Testis (tissue), 3 donors: Measurements from ENCODE around the gene PHF23. TPM values are rescaled to one million over a fixed set of nuclear protein-coding genes. Genes with fewer than 3 reads are reported as not detected.

Experiments used
- DNase-seq: peaks from one replicate; pipeline ENCODE4 v3.0.0-alpha.2; 2019
- H3K27ac ChIP-seq, 2 donors: fragments of 200-600 bp; sonication (generic); one replicate each; pipeline ENCODE4 v1.5.1; 2019
- H3K27me3 ChIP-seq: fragments of 200-600 bp; sonication (generic); one replicate; pipeline ENCODE4 v1.5.1; 2019
- H3K36me3 ChIP-seq: fragments of 200-600 bp; sonication (generic); one replicate; pipeline ENCODE4 v1.5.1; 2017; ENCODE audit warnings: low read depth; ENCODE audit errors: missing control alignments
- H3K4me1 ChIP-seq: fragments of 200-600 bp; sonication (generic); one replicate; pipeline ENCODE4 v1.5.1; 2019
- H3K4me3 ChIP-seq, 2 donors: fragments of 200-600 bp; sonication (generic); one replicate each; pipeline ENCODE4 v1.5.1; 2017 to 2019
- H3K9me3 ChIP-seq: fragments of 200-600 bp; sonication (generic); one replicate; pipeline ENCODE4 v1.5.1; 2017
- CTCF ChIP-seq, 3 experiments: fragments of 450-650 bp in 2 of 3; fragments of 200-600 bp in 1 of 3; sonication (generic) in 1 of 3; IDR thresholded peaks; one replicate each; pipeline ENCODE4 v1.5.1; 2016 to 2019; ENCODE audit warnings: antibody characterized with exemption in 3 of 3, mild to moderate bottlenecking in 2 of 3, moderate library complexity in 1 of 3
- POLR2A ChIP-seq: fragments of 450-650 bp; IDR thresholded peaks from one replicate; pipeline ENCODE4 v1.6.1; 2017; ENCODE audit warnings: antibody characterized with exemption, mild to moderate bottlenecking, moderate library complexity
- WGBS, 2 donors: methylation state at CpG; one replicate each; pipeline ENCODE4 v1.1.5; 2018; 5-methylcytosine and 5-hydroxymethylcytosine counted together
- intact Hi-C: fragments of 100-400 bp; cut with DNase I; formaldehyde crosslinking; loops from one replicate; pipeline ENCODE4 v1.15.1; 2023; ENCODE audit warnings: low total_unique reads
- microRNA counts, 2 donors: library from miRNA; unstranded; fragments of <30 nt; microRNA quantifications; one replicate each; lab custom pipeline; 2016
- microRNA-seq, 2 donors: library from miRNA; unstranded; fragments of <30 nt; microRNA quantifications; one replicate each; pipeline ENCODE4, GENCODE V29; 2016; ENCODE audit warnings: borderline number of aligned reads in 2 of 2, borderline replicate concordance in 1 of 2
- polyA plus RNA-seq: library from polyadenylated mRNA; stranded (reverse); fragments of 350-450 nt; fragmentation: Illumina TruSeq; extraction: RNeasy Lipid Tissue Mini Kit (QIAGEN cat#74804); gene quantifications from one replicate; pipeline ENCODE4 v1.2.3, GENCODE V29; 2014; ENCODE audit warnings: low read depth, low replicate concordance; ENCODE audit not compliant: insufficient read depth
- small RNA-seq, 2 donors: library from RNA; depleted of rRNA; stranded (forward); fragments of <200 nt; gene quantifications; one replicate each; pipeline ENCODE3, GENCODE V24; 2016
- total RNA-seq, 2 donors: library from RNA; depleted of rRNA; stranded (reverse); fragments of >200 nt; gene quantifications; one replicate each; pipeline ENCODE4 v1.2.3, GENCODE V29; 2016

The PHF23 gene
- total and polyA plus RNA-seq, 3 donors from 2014 or later, result 53.4 to 61.6 (median 54.9) TPM

GRCh38 chr17:7191571-7192270 is 47.5 kb downstream of the PHF23 start:
- H3K9me3 ChIP-seq, result no peaks in the 10 kb centered on the region
- H3K27ac ChIP-seq, result no peak overlapping the region
- intact Hi-C loops, result no loop called here
- H3K4me3 ChIP-seq, result no peak overlapping the region
- 59 to 74% methylated on average over 21 to 26 of the region's 26 CpGs for whole genome bisulfite sequencing, 2 donors
- TF ChIP-seq CTCF (IDR thresholded peaks at IDR 0.05), result no peak
- TF ChIP-seq POLR2A, result no peak
- no peaks in the 10 kb centered on the region for H3K4me1 ChIP-seq
- no peaks in the 10 kb centered on the region for H3K27me3 ChIP-seq
- DNase-seq, result peak; percentile 79
- no peaks in the 10 kb centered on the region for H3K36me3 ChIP-seq

- DNase-seq, result no peak
These were observed 48.2 kb downstream of the PHF23 start for GRCh38 chr17:7191069-7191468.

DNA sequence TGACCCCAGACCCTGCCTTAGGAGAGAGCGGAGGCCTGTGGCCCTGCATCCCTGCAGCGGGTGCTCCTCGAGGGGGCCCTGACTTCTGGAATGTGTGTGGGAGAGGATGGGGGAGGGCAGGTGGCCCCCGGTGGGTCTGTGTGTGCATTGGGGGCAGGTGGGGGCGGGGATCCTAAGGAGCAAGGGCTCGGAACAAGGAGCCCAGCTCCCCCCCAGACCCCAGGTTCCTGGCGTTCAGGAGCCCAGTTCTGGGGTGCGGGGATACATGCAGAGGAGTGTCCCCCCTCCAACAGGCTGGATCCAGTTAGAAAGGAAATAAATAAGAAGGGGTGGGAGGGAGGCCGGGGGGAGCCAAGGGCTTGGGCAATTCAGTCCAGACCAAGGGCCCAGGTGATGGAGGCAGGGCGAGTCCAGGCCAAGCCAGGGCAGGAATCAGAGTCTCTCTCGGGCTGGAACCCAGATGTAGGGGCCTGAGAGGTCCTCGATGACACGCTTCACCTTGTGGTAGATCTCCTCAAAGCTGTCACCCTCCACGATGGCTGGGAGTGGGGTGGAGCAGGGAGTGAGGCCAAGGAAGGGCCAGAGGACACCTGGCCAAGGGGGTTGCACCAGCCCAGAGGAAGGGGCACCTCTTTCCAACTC is 48.9 kb downstream of the PHF23 start:
- TF ChIP-seq POLR2A (no peak), CTCF (IDR thresholded peaks at IDR 0.05) (no peak)
- H3K4me1 ChIP-seq, result no peaks in the 10 kb centered on the region
- DNase-seq, result no peak
- no peak overlapping the region for H3K4me3 ChIP-seq
- no peaks in the 10 kb centered on the region for H3K36me3 ChIP-seq
- intact Hi-C loops, result no loop called here
- H3K27ac ChIP-seq, result no peak overlapping the region
- no peaks in the 10 kb centered on the region for H3K27me3 ChIP-seq
- 81 to 85% methylated on average over 14 of the region's 14 CpGs for WGBS, 2 donors
- H3K9me3 ChIP-seq, result no peaks in the 10 kb centered on the region

More at GRCh38 chr17:7191069-7191468, 48.2 kb downstream of the PHF23 start:
- 82 to 89% methylated on average over 7 to 12 of the region's 12 CpGs for WGBS, 2 donors
- H3K27ac ChIP-seq, result no peak overlapping the region
- no peaks in the 10 kb centered on the region for H3K9me3 ChIP-seq
- H3K4me1 ChIP-seq, result no peaks in the 10 kb centered on the region
- TF ChIP-seq POLR2A (no peak), CTCF (IDR thresholded peaks at IDR 0.05) (no peak)
- intact Hi-C loops, result no loop called here
- no peaks in the 10 kb centered on the region for H3K36me3 ChIP-seq
- H3K27me3 ChIP-seq, result no peaks in the 10 kb centered on the region
- no peak overlapping the region for H3K4me3 ChIP-seq

DNA sequence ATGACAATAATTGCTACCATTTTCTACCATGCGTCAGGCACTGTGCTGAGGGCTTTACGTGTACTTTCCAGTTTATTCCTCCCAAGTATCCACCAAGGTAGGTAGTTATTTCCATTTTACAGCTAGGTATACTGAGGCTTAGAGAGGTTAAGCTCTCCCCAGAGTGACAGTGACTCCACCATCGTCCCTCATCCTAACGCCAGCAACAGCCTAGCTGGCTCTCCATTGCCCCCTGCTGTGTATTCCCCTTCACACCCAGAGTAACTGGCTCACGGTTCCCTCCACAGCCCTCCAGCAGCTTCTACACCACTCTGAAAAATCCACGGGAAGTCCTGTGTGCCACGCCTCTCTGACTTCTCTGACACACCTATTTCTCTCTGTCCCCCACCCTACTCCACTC is 53.0 kb downstream of the PHF23 start:
- Histone ChIP-seq H3K27ac (no peak overlapping the region), H3K36me3 (no peaks in the 10 kb centered on the region), H3K4me3 (no peak overlapping the region), H3K27me3 (no peaks in the 10 kb centered on the region), H3K4me1 (no peaks in the 10 kb centered on the region), H3K9me3 (no peaks in the 10 kb centered on the region)
- 67 to 80% methylated on average over 7 of the region's 7 CpGs for WGBS, 2 donors
- intact Hi-C loops, result no loop called here
- TF ChIP-seq CTCF (IDR thresholded peaks at IDR 0.05) (no peak), POLR2A (no peak)
- DNase-seq, result no peak

MicroRNAs encoded within 50 kb of the gene (microRNA counts, 767-probe panel; counts per million panel counts)
- microRNA hsa-miR-324-3p (lab: Ali Mortazavi, UCI) (0 to 152 counts per million in 2 donors), microRNA hsa-miR-324-5p (lab: Ali Mortazavi, UCI) (1,987 to 2,817 counts per million in 2 donors)

Small RNA genes lying within 50 kb of the gene (microRNA-seq; reads per million reads assigned to microRNA genes)
- 944 to 1,276 reads per million in 2 donors for gene MIR324

Small RNA genes lying within 50 kb of the gene (small RNA-seq; reads per million reads assigned to genes)
- 0 reads per million in 2 donors for gene AC120057.4
- 1.1 to 1.6 reads per million in 2 donors for gene MIR324
- 0 reads per million in 2 donors for gene RF00019

Other genes starting within 250 kb of the PHF23 start
Only the 30 nearest of the 36 such genes appear.
- 1 to 10 TPM; 1.9 to 2.2 TPM for gene SLC16A13, start 203.4 kb downstream of the PHF23 start, total RNA-seq
- 2.0 TPM for gene SLC16A13, start 203.4 kb downstream of the PHF23 start, polyA plus RNA-seq
- 1 to 10 TPM in 1 of 2 donors, under 1 TPM in 1; 0.55 to 2.0 TPM for gene SLC16A11, start 195.4 kb downstream of the PHF23 start, total RNA-seq
- gene SLC16A11, start 195.4 kb downstream of the PHF23 start, polyA plus RNA-seq, result 3.0 TPM
- 1 to 10 TPM; 3.5 to 3.8 TPM for gene CLEC10A, start 159.2 kb downstream of the PHF23 start, total RNA-seq
- gene CLEC10A, start 159.2 kb downstream of the PHF23 start, polyA plus RNA-seq, result 11.7 TPM
- gene ASGR2, start 124.6 kb downstream of the PHF23 start, total RNA-seq, result 1 to 10 TPM in 1 of 2 donors, under 1 TPM in 1; 0.47 to 1.1 TPM
- gene ASGR2, start 124.6 kb downstream of the PHF23 start, polyA plus RNA-seq, result 2.6 TPM
- 10 to 100 TPM; 11.5 to 19.1 TPM for gene ASGR1, start 60.1 kb downstream of the PHF23 start, total RNA-seq
- gene ASGR1, start 60.1 kb downstream of the PHF23 start, polyA plus RNA-seq, result 21.3 TPM
- gene DLG4, start 19.6 kb downstream of the PHF23 start, total RNA-seq, result 10 to 100 TPM; 26.3 to 49.8 TPM
- 45.9 TPM for gene DLG4, start 19.6 kb downstream of the PHF23 start, polyA plus RNA-seq
- 100 to 1,000 TPM; 298 to 458 TPM for gene ACADVL, start 19.5 kb downstream of the PHF23 start, total RNA-seq
- gene ACADVL, start 19.5 kb downstream of the PHF23 start, polyA plus RNA-seq, result 334 TPM
- gene DVL2, start 4.9 kb downstream of the PHF23 start, total RNA-seq, result 100 to 1,000 TPM in 1 of 2 donors, 10 to 100 TPM in 1; 81.3 to 102 TPM
- gene DVL2, start 4.9 kb downstream of the PHF23 start, polyA plus RNA-seq, result 43.6 TPM
- 100 to 1,000 TPM; 521 to 683 TPM for gene GABARAP, start 3.0 kb upstream of the PHF23 start, total RNA-seq
- 1,171 TPM for gene GABARAP, start 3.0 kb upstream of the PHF23 start, polyA plus RNA-seq
- gene CTDNEP1, start 12.3 kb upstream of the PHF23 start, total RNA-seq, result 10 to 100 TPM; 86.4 to 94.0 TPM
- 138 TPM for gene CTDNEP1, start 12.3 kb upstream of the PHF23 start, polyA plus RNA-seq
- 100 to 1,000 TPM; 107 to 123 TPM for gene ELP5, start 12.8 kb upstream of the PHF23 start, total RNA-seq
- 295 TPM for gene ELP5, start 12.8 kb upstream of the PHF23 start, polyA plus RNA-seq
- 1 to 10 TPM; 4.5 to 6.9 TPM for gene CLDN7, start 23.0 kb upstream of the PHF23 start, total RNA-seq
- gene CLDN7, start 23.0 kb upstream of the PHF23 start, polyA plus RNA-seq, result 8.8 TPM
- gene SLC2A4, start 42.3 kb upstream of the PHF23 start, total RNA-seq, result 1 to 10 TPM; 4.2 to 6.6 TPM
- gene SLC2A4, start 42.3 kb upstream of the PHF23 start, polyA plus RNA-seq, result 4.7 TPM
- gene YBX2, start 55.2 kb upstream of the PHF23 start, total RNA-seq, result 100 to 1,000 TPM; 276 to 549 TPM
- 1,120 TPM for gene YBX2, start 55.2 kb upstream of the PHF23 start, polyA plus RNA-seq
- gene EIF5A, start 68.2 kb upstream of the PHF23 start, total RNA-seq, result 100 to 1,000 TPM; 193 to 229 TPM
- 388 TPM for gene EIF5A, start 68.2 kb upstream of the PHF23 start, polyA plus RNA-seq
- gene GPS2, start 75.9 kb upstream of the PHF23 start, total RNA-seq, result 100 to 1,000 TPM; 204 to 239 TPM
- gene GPS2, start 75.9 kb upstream of the PHF23 start, polyA plus RNA-seq, result 219 TPM
- gene NEURL4, start 89.9 kb upstream of the PHF23 start, total RNA-seq, result 10 to 100 TPM; 34.5 to 50.6 TPM
- 38.3 TPM for gene NEURL4, start 89.9 kb upstream of the PHF23 start, polyA plus RNA-seq
- gene ACAP1, start 97.1 kb upstream of the PHF23 start, total RNA-seq, result 100 to 1,000 TPM in 1 of 2 donors, 10 to 100 TPM in 1; 12.6 to 140 TPM
- 95.2 TPM for gene ACAP1, start 97.1 kb upstream of the PHF23 start, polyA plus RNA-seq
- gene KCTD11, start 112.7 kb upstream of the PHF23 start, total RNA-seq, result 1 to 10 TPM; 4.8 to 5.0 TPM
- 6.8 TPM for gene KCTD11, start 112.7 kb upstream of the PHF23 start, polyA plus RNA-seq
- gene TMEM95, start 115.7 kb upstream of the PHF23 start, total RNA-seq, result 1 to 10 TPM; 2.8 to 6.6 TPM
- gene TMEM95, start 115.7 kb upstream of the PHF23 start, polyA plus RNA-seq, result 9.9 TPM
- gene TNK1, start 141.6 kb upstream of the PHF23 start, total RNA-seq, result 1 to 10 TPM; 3.7 to 6.8 TPM
- 4.0 TPM for gene TNK1, start 141.6 kb upstream of the PHF23 start, polyA plus RNA-seq
- gene PLSCR3, start 155.1 kb upstream of the PHF23 start, total RNA-seq, result 10 to 100 TPM; 13.6 to 19.4 TPM
- 14.2 TPM for gene PLSCR3, start 155.1 kb upstream of the PHF23 start, polyA plus RNA-seq
- 10 to 100 TPM; 18.7 to 33.3 TPM for gene TMEM256, start 164.6 kb upstream of the PHF23 start, total RNA-seq
- 27.3 TPM for gene TMEM256, start 164.6 kb upstream of the PHF23 start, polyA plus RNA-seq
- 10 to 100 TPM in 1 of 2 donors, 1 to 10 TPM in 1; 9.9 to 10.7 TPM for gene NLGN2, start 168.4 kb upstream of the PHF23 start, total RNA-seq
- gene NLGN2, start 168.4 kb upstream of the PHF23 start, polyA plus RNA-seq, result 8.4 TPM
- gene SPEM1, start 180.9 kb upstream of the PHF23 start, total RNA-seq, result 10 to 100 TPM in 1 of 2 donors, 1 to 10 TPM in 1; 8.5 to 18.7 TPM
- gene SPEM1, start 180.9 kb upstream of the PHF23 start, polyA plus RNA-seq, result 67.7 TPM
- 100 to 1,000 TPM in 1 of 2 donors, 10 to 100 TPM in 1; 41.4 to 202 TPM for gene SPEM2, start 186.2 kb upstream of the PHF23 start, total RNA-seq
- 111 TPM for gene SPEM2, start 186.2 kb upstream of the PHF23 start, polyA plus RNA-seq
- 10 to 100 TPM in 1 of 2 donors, 1 to 10 TPM in 1; 5.7 to 18.8 TPM for gene SPEM3, start 189.4 kb upstream of the PHF23 start, total RNA-seq
- gene SPEM3, start 189.4 kb upstream of the PHF23 start, polyA plus RNA-seq, result 63.0 TPM
- gene TMEM102, start 196.0 kb upstream of the PHF23 start, total RNA-seq, result 10 to 100 TPM in 1 of 2 donors, 1 to 10 TPM in 1; 7.9 to 11.7 TPM
- 6.5 TPM for gene TMEM102, start 196.0 kb upstream of the PHF23 start, polyA plus RNA-seq
- gene FGF11, start 200.1 kb upstream of the PHF23 start, total RNA-seq, result 1 to 10 TPM; 3.2 to 4.2 TPM
- 4.6 TPM for gene FGF11, start 200.1 kb upstream of the PHF23 start, polyA plus RNA-seq
- gene CHRNB1, start 205.6 kb upstream of the PHF23 start, total RNA-seq, result 1 to 10 TPM; 6.2 to 7.4 TPM
- gene CHRNB1, start 205.6 kb upstream of the PHF23 start, polyA plus RNA-seq, result 6.9 TPM